Measurements from ENCODE around the gene TLE7.

GRCh38 chr16:71464231-71464630 is 22.4 kb upstream of the TLE7 start:
- TF ChIP-seq POLR2A (IDR thresholded peaks at IDR 0.05; ENCODE audit: low read depth): no peak
- TF ChIP-seq POLR2AphosphoS5 (IDR thresholded peaks at IDR 0.05): no peak

Data from esophagus muscularis mucosa (tissue), 2 donors.